Renal cortex interstitium (tissue), 15 donors: ENCODE results near the gene TXNIP. TPM values are rescaled to one million over a fixed set of nuclear protein-coding genes. Genes with fewer than 3 reads are reported as not detected.
"Not testable (repeated sequence)": the region's sequence is repeated elsewhere in the genome, so short reads cannot be mapped to it uniquely, and the experiment has no call there.

Experiments used
- DNase-seq, 11 donors: peaks; one replicate each; pipeline ENCODE4 v3.0.0-alpha.2; 2013; ENCODE audit warnings: low read depth in 9 of 11, low spot score in 4 of 11; ENCODE audit errors: extremely low read depth in 1 of 11
- long read RNA-seq, 16 experiments: transcript quantifications; one replicate each; lab custom pipeline, GENCODE V29; 2026
- polyA plus RNA-seq, 3 donors: library from polyadenylated mRNA; unstranded; fragments of 120-200 nt; gene quantifications; one replicate each; pipeline ENCODE4 v1.2.1, GENCODE V29; 2013; ENCODE audit not compliant: insufficient read length in 3 of 3

Gene TXNIP
- 100 to 1,000 TPM; 453 to 546 (median 468) TPM for polyA plus RNA-seq
- long read RNA-seq, donor 1, transcript TXNIP-204 (8 exons, 2,926 nt) = major isoform, 46 of 155 reads
- long read RNA-seq, donor 1, partial matches to known transcripts = 99 of 155 reads
- long read RNA-seq, donor 1, other reads (novel, unspliced or antisense) = 6 of 155 reads
- long read RNA-seq, donor 2, transcript TXNIP-204 (8 exons, 2,926 nt) = major isoform, 36 of 157 reads
- long read RNA-seq, donor 2, partial matches to known transcripts = 117 of 157 reads
- long read RNA-seq, donor 2, other reads (novel, unspliced or antisense) = 0 of 157 reads
- long read RNA-seq, donor 3, transcript TXNIP-204 (8 exons, 2,926 nt) = major isoform, 124 of 318 reads
- long read RNA-seq, donor 3, transcript TXNIP-202 (2 exons, 509 nt) = minor isoform, 9 of 318 reads
- long read RNA-seq, donor 3, partial matches to known transcripts = 168 of 318 reads
- long read RNA-seq, donor 3, other reads (novel, unspliced or antisense) = 15 of 318 reads
- long read RNA-seq, donor 4, transcript TXNIP-204 (8 exons, 2,926 nt) = major isoform, 108 of 169 reads
- long read RNA-seq, donor 4, partial matches to known transcripts = 55 of 169 reads
- long read RNA-seq, donor 4, other reads (novel, unspliced or antisense) = 0 of 169 reads
- long read RNA-seq, donor 5 = 0 reads
- long read RNA-seq, donor 6, transcript TXNIP-204 (8 exons, 2,926 nt) = major isoform, 82 of 212 reads
- long read RNA-seq, donor 6, transcript TXNIP-202 (2 exons, 509 nt) = minor isoform, 7 of 212 reads
- long read RNA-seq, donor 6, partial matches to known transcripts = 115 of 212 reads
- long read RNA-seq, donor 6, other reads (novel, unspliced or antisense) = 8 of 212 reads
- long read RNA-seq, donor 7, transcript TXNIP-204 (8 exons, 2,926 nt) = major isoform, 85 of 227 reads
- long read RNA-seq, donor 7, partial matches to known transcripts = 137 of 227 reads
- long read RNA-seq, donor 7, other reads (novel, unspliced or antisense) = 0 of 227 reads
- long read RNA-seq, donor 8, transcript TXNIP-204 (8 exons, 2,926 nt) = major isoform, 117 of 249 reads
- long read RNA-seq, donor 8, partial matches to known transcripts = 125 of 249 reads
- long read RNA-seq, donor 8, other reads (novel, unspliced or antisense) = 0 of 249 reads
- long read RNA-seq, donor 9, transcript TXNIP-204 (8 exons, 2,926 nt) = major isoform, 63 of 121 reads
- long read RNA-seq, donor 9, partial matches to known transcripts = 57 of 121 reads
- long read RNA-seq, donor 9, other reads (novel, unspliced or antisense) = 0 of 121 reads
- long read RNA-seq, donor 10, transcript TXNIP-204 (8 exons, 2,926 nt) = major isoform, 74 of 203 reads
- long read RNA-seq, donor 10, partial matches to known transcripts = 118 of 203 reads
- long read RNA-seq, donor 10, other reads (novel, unspliced or antisense) = 5 of 203 reads
- long read RNA-seq, donor 11, transcript TXNIP-204 (8 exons, 2,926 nt) = major isoform, 88 of 127 reads
- long read RNA-seq, donor 11, partial matches to known transcripts = 38 of 127 reads
- long read RNA-seq, donor 11, other reads (novel, unspliced or antisense) = 0 of 127 reads
- long read RNA-seq, donor 12, transcript TXNIP-204 (8 exons, 2,926 nt) = major isoform, 34 of 52 reads
- long read RNA-seq, donor 12, partial matches to known transcripts = 17 of 52 reads
- long read RNA-seq, donor 12, other reads (novel, unspliced or antisense) = 0 of 52 reads
- long read RNA-seq, donor 13, transcript TXNIP-204 (8 exons, 2,926 nt) = major isoform, 89 of 363 reads
- long read RNA-seq, donor 13, transcript TXNIP-202 (2 exons, 509 nt) = minor isoform, 8 of 363 reads
- long read RNA-seq, donor 13, partial matches to known transcripts = 247 of 363 reads
- long read RNA-seq, donor 13, other reads (novel, unspliced or antisense) = 16 of 363 reads
- long read RNA-seq, donor 14, transcript TXNIP-204 (8 exons, 2,926 nt) = major isoform, 71 of 139 reads
- long read RNA-seq, donor 14, partial matches to known transcripts = 56 of 139 reads
- long read RNA-seq, donor 14, other reads (novel, unspliced or antisense) = 5 of 139 reads
- long read RNA-seq, donor 15, transcript TXNIP-204 (8 exons, 2,926 nt) = major isoform, 34 of 92 reads
- long read RNA-seq, donor 15, partial matches to known transcripts = 56 of 92 reads
- long read RNA-seq, donor 15, other reads (novel, unspliced or antisense) = 0 of 92 reads
- long read RNA-seq, donor 16, transcript TXNIP-204 (8 exons, 2,926 nt) = major isoform, 211 of 413 reads
- long read RNA-seq, donor 16, transcript TXNIP-202 (2 exons, 509 nt) = minor isoform, 7 of 413 reads
- long read RNA-seq, donor 16, transcript TXNIP-201 (7 exons, 1,225 nt) = minor isoform, 5 of 413 reads
- long read RNA-seq, donor 16, partial matches to known transcripts = 182 of 413 reads
- long read RNA-seq, donor 16, other reads (novel, unspliced or antisense) = 8 of 413 reads

- peak; percentile 95 to 99 (median 98) for DNase-seq
These were observed at the start of gene TXNIP for GRCh38 chr1:145996433-145997015. Gene TXNIP (minus strand): TSS chr1:145996579. CDS start chr1:145996266, 313 bp downstream.

GRCh38 chr1:146039844-146040194 is 43.4 kb upstream of the TXNIP start:
- no peak for DNase-seq

GRCh38 chr1:146036965-146037646 is 40.7 kb upstream of the TXNIP start:
- DNase-seq = peak in 10 of 11 donors; percentile 74 to 95 (median 85)

GRCh38 chr1:146036241-146036964 is 40.0 kb upstream of the TXNIP start:
- DNase-seq = no peak

- DNase-seq = no peak
These were observed 38.7 kb upstream of the TXNIP start for GRCh38 chr1:146035048-146035423.

GRCh38 chr1:146032631-146033219 is 36.3 kb upstream of the TXNIP start:
- DNase-seq = peak in 1 of 11 donors; percentile 45

- DNase-seq = no peak
These were observed 35.1 kb upstream of the TXNIP start for GRCh38 chr1:146031476-146031875.

- no peak for DNase-seq
These were observed 32.7 kb upstream of the TXNIP start for GRCh38 chr1:146029117-146029516.

- DNase-seq = not testable (repeated sequence)
These were observed 30.3 kb upstream of the TXNIP start for GRCh38 chr1:146026650-146027049.

GRCh38 chr1:146025787-146026495 is 29.6 kb upstream of the TXNIP start:
- DNase-seq = not testable (repeated sequence)

- no peak for DNase-seq
These were observed 26.2 kb upstream of the TXNIP start for GRCh38 chr1:146022403-146023127.

GRCh38 chr1:146021622-146022402 is 25.4 kb upstream of the TXNIP start, which contains the start of gene HJV:
Gene HJV (minus strand): TSS chr1:146021735. CDS start chr1:146020231, 1,504 bp downstream.
- no peak for DNase-seq

GRCh38 chr1:146021050-146021445 is 24.7 kb upstream of the TXNIP start:
- DNase-seq = no peak
